GM12878 (cell line): ENCODE data around the gene SLC4A5. TPM values are rescaled to one million over a fixed set of nuclear protein-coding genes. Genes with fewer than 3 reads are reported as not detected.

Experiments used
- ATAC-seq: fragments of 200-7000 bp; cut with Tn5 transposase; 3 replicates; pipeline ENCODE4 v1.9.1; 2020; ENCODE audit warnings: mild to moderate bottlenecking, moderate library complexity
- BruUV-seq: library from RNA; stranded (reverse); fragments of 400-500 nt; replicated peaks from 2 replicates; lab custom pipeline; 2021; lab: Mats Ljungman, UMichigan
- CTCF ChIA-PET: fragments of 300-600 bp; sonication (Branson Sonifier 250); formaldehyde crosslinking; extraction: SDS; loops from one replicate; lab custom pipeline; 2021; ENCODE audit warnings: inconsistent platforms; lab: Yijun Ruan, JAX
- POLR2A ChIA-PET: fragments of 350-600 bp; formaldehyde crosslinking; extraction: SDS; loops from one replicate; lab custom pipeline; 2021; ENCODE audit warnings: inconsistent platforms; lab: Charles Lee
- RAD21 ChIA-PET: fragments of 300-600 bp; sonication (Branson Sonifier 250); formaldehyde crosslinking; loops from one replicate; lab custom pipeline; 2023; ENCODE audit warnings: antibody characterized with exemption; ENCODE audit not compliant: unreplicated experiment; lab: Charles Lee
- SMC1A ChIA-PET: fragments of 300-600 bp; sonication (Branson Sonifier 250); formaldehyde crosslinking; loops from one replicate; lab custom pipeline; 2023; ENCODE audit not compliant: unreplicated experiment, uncharacterized antibody; lab: Charles Lee
- DNase-seq: peaks from one replicate; pipeline ENCODE4 v3.0.0-alpha.2; 2011; ENCODE audit warnings: low read depth, low spot score
- FAIRE-seq: peaks from 3 replicates; lab custom pipeline; 2011; peaks lifted over from hg19 to GRCh38; lab: Jason Lieb, UNC
- H2AFZ ChIP-seq: 2 replicates; pipeline ENCODE4 v1.6.0; 2011; ENCODE audit warnings: low read depth, low read length, control low read depth; ENCODE audit not compliant: control insufficient read depth
- H3K27ac ChIP-seq: 2 replicates; pipeline ENCODE4 v1.5.1; 2011; ENCODE audit warnings: control low read depth; ENCODE audit not compliant: control insufficient read depth, insufficient read depth
- H3K27me3 ChIP-seq, 2 experiments: replicated peaks in 1 of 2; 2 replicates each; pipeline versions ENCODE4 v1.6.0 to v1.6.1; 2011; ENCODE audit warnings: low read length in 1 of 2; ENCODE audit not compliant: control insufficient read depth in 2 of 2, insufficient read depth in 2 of 2
- H3K36me3 ChIP-seq, 2 experiments: 2 replicates each; pipeline ENCODE4 v1.5.1; 2011; ENCODE audit warnings: low read length in 1 of 2; ENCODE audit not compliant: control insufficient read depth in 2 of 2, insufficient read depth in 2 of 2
- H3K4me1 ChIP-seq: 2 replicates; pipeline ENCODE4 v1.6.1; 2011; ENCODE audit warnings: mild to moderate bottlenecking, low read length, moderate library complexity, mixed read lengths; ENCODE audit not compliant: control insufficient read depth, insufficient read depth
- H3K4me2 ChIP-seq: 2 replicates; pipeline ENCODE4 v1.6.0; 2011; ENCODE audit warnings: control low read depth; ENCODE audit not compliant: control insufficient read depth, insufficient read depth
- H3K4me3 ChIP-seq: fragments of 200-600 bp; sonication (generic); 2 replicates; pipeline ENCODE4 v1.5.1; 2016
- H3K79me2 ChIP-seq: 2 replicates; pipeline ENCODE4 v1.6.0; 2011; ENCODE audit warnings: low read length; ENCODE audit not compliant: control insufficient read depth, insufficient read depth
- H3K9ac ChIP-seq: 2 replicates; pipeline ENCODE4 v1.8.0; 2011; ENCODE audit warnings: low read length, control low read depth, mixed read lengths; ENCODE audit not compliant: control insufficient read depth, insufficient read depth
- H3K9me3 ChIP-seq: replicated peaks from 3 replicates; pipeline ENCODE4 v1.5.1; 2011; ENCODE audit warnings: mild to moderate bottlenecking, low read length; ENCODE audit not compliant: control insufficient read depth, insufficient read depth
- H4K20me1 ChIP-seq: 2 replicates; pipeline ENCODE4 v1.6.0; 2011; ENCODE audit not compliant: control insufficient read depth, insufficient read depth
- CBFB ChIP-seq: IDR thresholded peaks from 2 replicates; pipeline ENCODE4 v1.6.1; 2016; ENCODE audit warnings: antibody characterized with exemption, low read depth
- CHD1 ChIP-seq: IDR thresholded peaks from 2 replicates; pipeline ENCODE4 v1.6.1; 2012; ENCODE audit warnings: low read depth, low read length, improper control_type of control experiment
- CREB1 ChIP-seq: IDR thresholded peaks from 2 replicates; pipeline ENCODE4 v1.6.1; 2012; ENCODE audit warnings: low read depth, mild to moderate bottlenecking, inconsistent platforms
- FOS ChIP-seq: IDR thresholded peaks from 3 replicates; pipeline ENCODE4 v1.6.1; 2011; ENCODE audit warnings: borderline replicate concordance; ENCODE audit not compliant: insufficient read length; ENCODE audit errors: extremely low read depth
- HCFC1 ChIP-seq: fragments of 150-350 bp; IDR thresholded peaks from 2 replicates; pipeline ENCODE4 v1.6.1; 2014; ENCODE audit warnings: low read length
- MEF2A ChIP-seq: IDR thresholded peaks from 2 replicates; pipeline ENCODE4 v1.6.1; 2011; ENCODE audit warnings: low read depth, mild to moderate bottlenecking, low read length, moderate library complexity; ENCODE audit not compliant: insufficient read depth
- PKNOX1 ChIP-seq: fragments of 450-650 bp; IDR thresholded peaks from 2 replicates; pipeline ENCODE4 v1.6.1; 2016; ENCODE audit warnings: mild to moderate bottlenecking
- POLR2A ChIP-seq: IDR thresholded peaks from 2 replicates; pipeline ENCODE4 v1.6.1; 2011; ENCODE audit warnings: low read depth, mild to moderate bottlenecking, low read length
- SKIL ChIP-seq: fragments of 450-650 bp; IDR thresholded peaks from 2 replicates; pipeline ENCODE4 v1.6.1; 2017; ENCODE audit warnings: mild to moderate bottlenecking, low read depth, inconsistent platforms; ENCODE audit not compliant: poor library complexity, severe bottlenecking
- SP1 ChIP-seq: IDR thresholded peaks from one replicate; pipeline ENCODE4 v1.6.1; 2011; ENCODE audit warnings: low read depth, low read length
- SREBF1 ChIP-seq: IDR thresholded peaks from 2 replicates; pipeline ENCODE4 v1.6.1; 2012; ENCODE audit warnings: mild to moderate bottlenecking, low read length
- USF2 ChIP-seq: IDR thresholded peaks from 2 replicates; pipeline ENCODE4 v1.6.1; 2011; ENCODE audit warnings: low read depth, low read length, improper control_type of control experiment, borderline replicate concordance
- ZBTB33 ChIP-seq: fragments of 450-650 bp; IDR thresholded peaks from 2 replicates; pipeline ENCODE4 v1.6.1; 2017; ENCODE audit warnings: mild to moderate bottlenecking
- ZNF217 ChIP-seq: fragments of 450-650 bp; IDR thresholded peaks from 2 replicates; pipeline ENCODE4 v1.6.1; 2017; ENCODE audit warnings: antibody characterized with exemption, mild to moderate bottlenecking
- ZNF384 ChIP-seq: IDR thresholded peaks from 2 replicates; pipeline ENCODE4 v1.6.1; 2012; ENCODE audit warnings: low read depth, mild to moderate bottlenecking, low read length, improper control_type of control experiment, borderline replicate concordance
- WGBS: methylation state at CpG from one replicate; pipeline ENCODE4 v1.1.6; 2016; ENCODE audit warnings: low lambda C conversion rate; ENCODE audit not compliant: insufficient replicate concordance, insufficient coverage; ENCODE audit errors: missing lambda C conversion rate; 5-methylcytosine and 5-hydroxymethylcytosine counted together
- in situ Hi-C: fragments of 300-500 bp; cut with MboI; formaldehyde crosslinking; loops from 9 replicates; pipeline ENCODE4 v1.14.3; 2018; ENCODE audit warnings: mixed read lengths
- intact Hi-C: fragments of 100-400 bp; cut with micrococcal nuclease; formaldehyde crosslinking; loops from one replicate; pipeline ENCODE4 v1.14.2; 2022; ENCODE audit not compliant: unreplicated experiment
- polyA plus RNA-seq, 11 experiments: library from polyadenylated mRNA; depleted of rRNA in 4 of 11; unstranded in 6 of 11; stranded (reverse) in 5 of 11; fragments of >200 nt; fragmentation: Nextera tagmentation in 4 of 11; fragmentation: Illumina TruSeq in 1 of 11; extraction: Ambion mirVana in 4 of 11; extraction: Trizol in 1 of 11; gene quantifications; 1 replicate in 1 of 11; 2 replicates in 10 of 11; pipeline versions ENCODE4 v1.2.1 to v1.2.3, GENCODE V29; 2011 to 2016; ENCODE audit warnings: inconsistent platforms in 2 of 11, missing spikeins in 2 of 11, low read depth in 1 of 11
- total RNA-seq, 4 experiments: library from RNA; depleted of rRNA in 3 of 4; stranded (reverse); fragments of >200 nt in 3 of 4; fragmentation: Illumina TruSeq in 1 of 4; extraction: Trizol in 1 of 4; gene quantifications; 2 replicates each; pipeline versions ENCODE4 v1.2.1 to v1.2.3, GENCODE V29; 2013 to 2021

Gene SLC4A5
- total and polyA plus RNA-seq, 10 of the 15 experiments (the other 5 are each of a cell fraction or from before 2014, with no cell fraction given), result 0.15 to 4.7 (median 1.6) TPM

- in situ Hi-C loops (no loop called here), intact Hi-C loops (no loop called here)
- BruUV-seq, result no TSS peak
- Histone ChIP-seq H3K79me2 (no peaks in the 10 kb centered on the region), H3K4me2 (no peak overlapping the region), H3K9me3 (no peaks in the 10 kb centered on the region), H3K27ac (no peak overlapping the region), H3K4me1 (no peaks in the 10 kb centered on the region), H4K20me1 (no peaks in the 10 kb centered on the region), H2AFZ (no peak overlapping the region), H3K4me3 (no peak overlapping the region), H3K27me3 (no peaks in the 10 kb centered on the region; a peak in 1 of 4 replicates), H3K36me3 (no peaks in the 10 kb centered on the region), H3K9ac (no peak overlapping the region)
- no peak for FAIRE-seq
- ChIA-PET POLR2A (no interaction called here), RAD21 (no interaction called here), CTCF (interaction anchor here (1.4 kb wide), 1 partner anchor 56 kb away, joined by 7 read pairs; no protein-coding TSS in a partner anchor), SMC1A (no interaction called here)
- ATAC-seq, result no peak
- WGBS, result 19% methylated on average over 4 of the region's 4 CpGs
- no peak for DNase-seq
- TF ChIP-seq POLR2A, result no peak
- TF ChIP-seq ZNF384, result no peak
- TF ChIP-seq ZBTB33, result no peak
- TF ChIP-seq SREBF1, result no peak
- no peak for TF ChIP-seq USF2
- no peak for TF ChIP-seq SP1
- TF ChIP-seq ZNF217, result no peak
- no peak for TF ChIP-seq SKIL
- TF ChIP-seq CHD1, result no peak
- no peak for TF ChIP-seq PKNOX1
- TF ChIP-seq MEF2A, result no peak
- no peak for TF ChIP-seq FOS
- TF ChIP-seq HCFC1, result no peak
- no peak for TF ChIP-seq CBFB
- no peak for TF ChIP-seq CREB1
These were observed 64.5 kb downstream of the SLC4A5 start for GRCh38 chr2:74278694-74279093.
